Hematopoietic multipotent progenitor cell (in vitro differentiated cells): ENCODE data around the gene MAP2K6. TPM values are rescaled to one million over a fixed set of nuclear protein-coding genes. Genes with fewer than 3 reads are reported as not detected.

Experiments
- DNase-seq, 3 donors: peaks; one replicate each; pipeline ENCODE4 v3.0.0-alpha.2; 2011 to 2015; ENCODE audit warnings: low read depth in 2 of 3, low spot score in 2 of 3
- total RNA-seq: library from RNA; depleted of rRNA; stranded (reverse); fragments of >200 nt; gene quantifications from one replicate; pipeline ENCODE4 v1.2.3, GENCODE V29; 2012

Gene MAP2K6
- total RNA-seq, 1 donor, result 2.2 TPM

DNA sequence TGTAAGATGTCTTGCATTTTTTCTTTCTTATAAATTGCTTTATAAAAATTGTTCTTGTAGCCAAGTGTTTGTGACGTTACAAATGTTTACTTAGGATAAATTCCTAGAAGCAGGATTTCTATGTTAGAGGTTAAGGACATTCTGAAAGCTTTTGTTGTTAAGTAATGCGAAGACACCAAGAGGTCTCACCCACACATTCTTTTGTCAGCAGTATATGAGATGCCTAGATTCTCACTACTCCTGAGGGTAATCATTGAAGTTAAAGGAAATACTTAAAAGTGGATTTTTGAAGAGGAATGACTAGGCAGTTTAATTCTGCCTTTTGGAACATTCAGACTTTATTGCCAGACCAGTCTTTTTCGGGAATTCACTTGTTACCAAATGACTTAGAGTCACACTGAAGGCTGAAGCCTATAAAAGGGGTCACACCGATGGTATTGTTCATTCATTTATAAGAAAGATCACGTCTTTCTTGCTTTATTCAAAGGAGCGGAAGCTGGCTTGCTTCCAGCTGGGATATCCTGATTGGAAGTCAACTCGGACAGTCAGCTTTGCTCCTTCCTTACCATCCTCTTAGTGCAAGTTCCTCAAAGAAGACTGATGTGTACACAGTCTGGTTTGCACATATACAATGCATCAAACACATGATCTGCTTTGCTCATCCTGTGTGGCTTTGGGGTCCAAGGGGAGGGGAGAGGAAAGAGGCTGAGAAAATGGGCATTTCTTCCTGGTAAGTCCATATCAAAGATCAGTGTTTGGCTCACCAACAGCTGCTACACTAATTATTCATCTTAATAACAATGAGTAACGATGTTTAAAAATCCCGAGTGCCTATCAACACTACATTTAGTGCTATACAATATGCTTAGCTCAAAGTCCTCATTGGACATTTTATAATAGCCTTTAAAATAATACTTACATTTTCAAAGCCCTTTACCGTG is 160.0 kb downstream of the MAP2K6 start:
- DNase-seq, result no peak

DNA sequence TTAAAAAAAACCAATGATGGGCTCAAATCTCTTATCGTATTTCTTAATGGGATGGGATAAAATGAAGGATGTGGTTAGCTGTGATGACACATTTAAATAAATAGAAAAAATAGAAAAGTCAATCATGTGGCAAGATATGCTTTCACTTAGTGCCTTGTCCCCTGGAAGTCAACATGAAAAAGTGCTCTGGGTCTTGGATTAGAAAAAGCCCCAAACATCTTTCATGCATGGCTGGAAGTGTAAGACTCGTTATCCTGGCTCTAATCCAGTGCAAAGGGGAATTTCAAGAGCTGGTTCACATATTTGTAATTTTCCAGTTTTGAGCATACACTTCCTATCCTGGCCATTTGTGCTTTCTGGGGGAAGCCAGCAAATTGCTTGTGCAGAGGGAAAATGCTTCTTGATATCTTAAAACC is 160.9 kb downstream of the MAP2K6 start:
- DNase-seq, result no peak

DNA sequence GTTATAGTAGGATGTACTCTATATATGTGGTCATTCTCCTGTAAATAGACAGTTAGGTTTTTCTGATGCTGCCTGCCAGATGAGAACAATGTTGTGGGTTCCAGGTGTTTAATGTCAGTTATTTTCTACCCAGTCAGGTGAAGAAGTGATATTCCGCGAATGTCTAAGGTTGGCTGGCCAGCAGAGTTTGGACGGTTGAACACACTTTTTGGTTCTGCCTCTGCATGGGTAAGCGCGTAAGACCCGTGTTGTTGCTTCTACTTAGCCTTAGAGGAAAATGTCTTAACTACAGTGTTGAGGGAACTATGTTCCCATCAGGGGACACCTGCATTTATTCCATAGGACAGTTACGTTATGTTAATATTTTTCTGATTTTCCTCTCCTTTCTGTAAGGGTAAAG is 162.6 kb downstream of the MAP2K6 start:
- no peak for DNase-seq

DNA sequence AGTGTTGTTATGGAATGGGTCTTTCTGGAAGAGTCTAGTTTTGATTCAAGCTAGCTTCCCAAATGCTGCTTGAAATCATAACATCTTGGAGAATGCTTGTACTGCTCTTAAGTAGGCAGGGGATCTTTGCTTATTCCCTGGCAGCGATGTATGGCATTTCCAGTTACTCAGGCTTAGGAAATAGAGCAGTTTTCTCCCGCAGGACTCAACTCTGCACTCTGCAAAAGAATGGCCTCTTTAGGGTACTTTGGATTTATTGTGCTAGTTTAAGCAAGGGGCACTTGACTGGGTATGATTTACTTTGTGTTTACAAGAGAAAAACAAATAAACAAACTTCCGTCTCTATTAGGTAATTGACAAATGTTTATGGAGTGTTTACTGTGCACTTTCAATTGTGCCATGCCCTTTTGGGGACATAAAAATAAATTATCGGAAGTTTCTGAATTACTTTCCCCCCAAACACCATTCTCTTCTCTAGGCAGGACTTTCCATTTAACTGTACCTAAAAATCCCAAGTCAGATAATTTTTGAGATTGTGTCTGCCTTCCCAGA is 164.0 kb downstream of the MAP2K6 start:
- DNase-seq, result no peak

DNA sequence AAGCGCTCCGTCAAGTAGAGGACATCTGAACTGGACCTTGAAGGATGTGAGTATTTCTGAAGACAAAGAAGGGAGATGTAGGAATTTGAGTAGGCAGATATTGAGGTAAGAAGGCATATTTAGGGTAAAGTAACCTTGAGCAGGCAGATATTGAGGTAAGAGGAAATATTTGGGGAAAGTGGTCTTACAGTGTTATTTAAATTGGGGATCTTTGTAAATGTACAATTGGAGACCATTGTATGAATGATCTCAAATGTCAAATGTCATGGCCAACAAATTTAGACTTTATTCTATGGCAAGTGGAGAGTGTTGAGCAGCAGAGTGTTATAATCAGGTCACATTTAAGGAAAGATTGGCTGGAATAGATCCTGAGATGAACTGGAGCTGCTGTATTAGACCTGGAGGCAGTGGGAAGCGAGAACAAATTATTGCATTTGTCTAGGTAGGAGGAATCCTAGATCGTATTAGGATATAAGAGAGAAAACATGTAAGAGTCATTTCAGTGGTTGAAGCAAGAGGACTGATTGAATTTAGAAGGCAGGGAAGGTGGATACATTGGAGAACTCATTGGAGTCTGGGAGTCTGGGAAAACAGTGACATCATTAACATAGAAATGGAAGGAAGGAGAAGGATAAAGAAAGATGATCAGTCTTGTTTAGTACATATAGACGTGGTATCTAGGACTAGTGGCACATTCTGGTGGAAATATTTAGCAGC is 165.6 kb downstream of the MAP2K6 start:
- no peak for DNase-seq

DNA sequence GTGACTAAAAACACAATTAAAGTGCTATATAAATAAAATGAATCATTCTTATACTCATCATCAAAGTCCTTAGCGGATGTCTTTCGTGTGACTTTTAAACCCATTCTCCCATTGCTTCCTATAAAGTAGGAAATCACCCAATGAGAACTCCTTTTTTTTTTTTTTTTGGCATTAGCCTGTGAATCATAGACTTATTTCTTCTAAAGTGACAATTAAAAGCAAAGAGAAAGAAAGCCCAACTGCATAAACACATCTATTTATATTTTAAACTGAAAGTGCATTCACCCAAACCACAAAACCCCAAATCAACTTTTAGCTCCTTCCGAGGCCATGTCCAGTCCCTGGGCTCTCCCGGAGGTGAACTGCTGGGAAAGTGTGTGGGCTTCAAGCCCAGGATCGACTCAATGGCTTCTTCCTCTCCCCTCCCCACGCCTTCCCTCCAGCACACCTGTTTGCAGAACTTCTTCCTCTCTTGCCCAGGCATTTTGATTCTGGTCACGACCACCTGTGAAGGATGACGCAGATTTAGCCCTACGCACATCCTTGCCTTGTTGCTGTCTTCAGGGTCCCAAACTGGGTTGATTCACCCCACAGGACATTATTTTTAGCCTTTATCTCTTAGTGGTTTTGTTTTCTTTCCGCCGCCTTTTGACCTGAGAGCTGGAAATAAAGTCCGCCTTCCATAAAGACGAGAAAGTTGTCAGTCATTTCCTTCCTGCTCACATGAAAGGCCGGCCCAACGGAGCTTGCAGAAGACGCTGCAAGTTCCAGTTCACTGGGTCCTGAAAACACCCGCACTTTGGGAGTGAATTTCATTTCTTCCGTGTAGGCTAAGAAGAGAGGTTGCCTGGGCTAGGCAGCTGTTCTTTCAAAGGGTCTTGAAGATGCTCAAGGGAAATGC is 166.8 kb downstream of the MAP2K6 start:
- DNase-seq, result peak in 2 of 3 donors; percentile 59

DNA sequence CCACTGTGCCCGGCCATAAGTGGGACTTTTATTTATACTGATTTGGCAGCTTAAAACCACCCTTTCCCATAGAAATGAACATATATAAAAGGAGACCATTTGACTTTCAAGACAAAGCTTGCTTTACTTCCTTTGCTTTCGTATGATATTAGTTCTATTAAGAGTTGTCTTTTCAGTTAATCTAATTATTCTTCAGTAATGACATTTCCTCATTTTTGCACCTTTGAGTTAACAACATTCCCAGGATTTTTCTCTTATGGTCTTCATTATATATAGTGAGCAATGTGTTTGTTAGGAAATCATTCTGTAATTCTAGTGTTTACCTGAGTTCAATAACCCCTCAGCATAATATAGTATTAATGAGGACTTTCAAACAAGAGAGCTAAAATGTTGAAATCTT is 173.8 kb downstream of the MAP2K6 start:
- no peak for DNase-seq

- no peak for DNase-seq
Measured at GRCh38 chr17:69588827-69589239, 174.3 kb downstream of the MAP2K6 start.

DNA sequence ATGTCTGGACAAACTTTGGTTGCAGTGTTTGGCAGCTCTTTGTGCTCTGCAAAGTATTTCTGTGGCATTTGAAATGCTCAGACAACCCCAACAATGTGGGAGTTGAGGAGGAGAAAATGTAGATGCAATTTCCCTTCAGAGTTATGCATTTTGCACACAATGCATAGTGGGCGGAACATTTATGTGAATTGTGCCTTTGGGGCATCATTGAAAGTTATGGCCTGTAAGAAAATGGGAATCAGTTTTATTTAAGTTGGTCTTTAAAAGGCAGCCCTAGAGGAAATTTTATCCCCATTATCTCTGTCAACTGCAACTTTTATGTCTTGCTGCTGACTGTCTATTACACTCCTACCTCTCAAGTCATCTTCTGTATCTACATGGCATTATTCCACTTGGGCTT is 176.2 kb downstream of the MAP2K6 start:
- DNase-seq, result no peak

DNA sequence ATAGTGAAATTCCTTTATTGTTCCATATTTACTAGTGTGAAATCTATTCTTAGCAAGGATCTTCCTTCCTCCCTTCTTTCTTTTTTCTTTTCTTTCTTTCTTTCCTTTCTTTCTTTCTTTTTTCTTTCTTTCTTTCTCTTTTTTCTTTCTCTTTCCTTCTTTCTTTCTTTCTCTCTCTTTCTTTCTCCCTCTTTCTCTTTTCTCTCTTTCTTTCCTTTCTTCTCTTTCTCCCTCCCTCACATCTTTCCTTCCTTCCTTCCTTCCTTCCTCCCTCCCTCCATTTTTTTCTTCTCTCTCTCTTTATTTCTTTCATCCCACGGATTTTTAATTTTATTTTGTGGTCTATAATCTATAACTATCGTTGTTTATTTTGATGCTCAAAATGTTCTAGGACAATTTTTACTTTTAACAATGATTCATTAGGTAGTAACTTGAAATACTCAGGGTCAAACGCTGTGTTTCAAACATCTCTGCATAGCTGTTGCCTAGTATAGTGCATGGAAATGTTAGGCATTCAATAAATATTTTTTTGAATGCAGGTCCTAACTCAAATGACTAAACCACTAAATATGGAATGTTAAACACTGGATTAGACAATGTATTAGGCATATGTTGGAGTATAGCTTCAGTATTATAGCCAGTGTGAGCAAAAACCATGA is 178.3 kb downstream of the MAP2K6 start:
- no peak for DNase-seq

- DNase-seq, result no peak
Measured at GRCh38 chr17:69593351-69593715, 178.8 kb downstream of the MAP2K6 start.

DNA sequence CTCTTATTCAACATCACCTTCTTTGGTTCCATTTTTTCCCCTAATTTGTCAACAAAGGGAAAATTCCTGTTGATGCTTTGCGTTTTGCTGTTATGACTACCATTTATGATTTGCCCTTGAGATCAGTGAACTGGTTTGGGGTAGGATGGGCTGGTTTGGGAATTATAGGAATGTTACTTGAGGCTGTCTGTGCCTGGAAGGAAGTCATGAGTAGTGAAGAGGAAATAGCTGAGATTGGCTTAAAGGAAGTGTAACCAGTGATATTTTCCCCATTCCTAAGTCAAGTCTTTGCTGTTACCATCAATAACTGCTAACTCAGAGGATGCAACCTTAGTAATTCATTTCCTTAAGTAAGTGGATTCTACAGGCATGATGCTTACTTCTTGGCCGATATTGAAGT is 179.2 kb downstream of the MAP2K6 start:
- DNase-seq, result no peak

GRCh38 chr17:69594641-69595040 is 180.1 kb downstream of the MAP2K6 start:
- no peak for DNase-seq

DNA sequence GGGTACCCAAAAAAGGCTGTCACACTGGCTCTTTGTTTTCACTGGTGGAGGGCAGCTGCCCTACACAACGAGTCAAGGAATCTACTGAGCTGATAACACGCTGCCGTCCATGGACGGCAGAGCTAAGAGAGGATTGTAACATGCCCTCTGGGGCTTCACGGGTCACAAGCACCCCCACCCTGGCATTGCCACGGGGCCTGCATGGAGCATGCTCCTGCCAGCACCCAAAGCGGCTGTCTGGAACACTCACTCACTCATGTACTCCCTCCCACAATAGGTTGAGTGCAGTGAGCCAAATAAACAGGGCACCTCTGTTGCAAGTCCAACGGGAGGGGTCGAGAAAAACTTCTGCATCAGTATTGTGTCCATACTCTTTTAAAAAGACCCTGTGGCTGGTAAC is 181.6 kb downstream of the MAP2K6 start:
- no peak for DNase-seq

DNA sequence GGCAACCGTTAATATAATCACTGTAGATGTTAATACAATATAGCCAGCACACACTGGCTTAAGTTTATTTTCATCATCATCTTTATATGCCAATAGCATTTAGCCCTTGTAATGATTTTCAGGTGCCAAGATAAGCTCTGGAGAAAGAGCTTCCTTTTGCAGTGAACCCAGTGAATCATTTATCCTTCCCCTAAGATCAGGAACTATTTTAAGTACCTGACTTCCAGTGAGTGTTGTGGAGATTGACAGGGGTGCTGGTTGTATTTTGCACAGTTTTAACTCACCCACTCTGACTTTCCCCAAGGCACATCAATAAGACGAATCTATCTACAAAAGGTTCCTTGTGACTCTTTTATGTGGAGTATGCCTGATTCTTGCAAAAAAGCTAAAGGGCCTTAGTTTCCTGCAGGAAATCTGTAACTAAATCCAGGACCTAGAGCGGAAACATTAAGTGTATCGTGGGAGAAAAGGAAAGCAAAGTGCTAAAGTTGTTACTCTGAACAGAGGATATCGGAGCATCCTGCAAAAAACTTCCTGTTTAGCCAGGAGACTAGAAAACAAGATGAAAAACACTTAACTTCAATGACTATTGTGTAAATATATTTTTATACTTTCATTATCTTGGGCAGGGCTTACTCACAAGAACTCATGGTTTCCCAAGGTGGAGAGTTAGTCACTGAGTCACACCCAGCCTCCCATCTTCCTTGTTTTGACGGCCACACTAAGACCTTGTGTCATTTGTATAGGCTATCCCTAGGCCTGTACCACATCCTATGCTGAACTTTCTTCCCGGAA is 183.6 kb downstream of the MAP2K6 start:
- no peak for DNase-seq

DNA sequence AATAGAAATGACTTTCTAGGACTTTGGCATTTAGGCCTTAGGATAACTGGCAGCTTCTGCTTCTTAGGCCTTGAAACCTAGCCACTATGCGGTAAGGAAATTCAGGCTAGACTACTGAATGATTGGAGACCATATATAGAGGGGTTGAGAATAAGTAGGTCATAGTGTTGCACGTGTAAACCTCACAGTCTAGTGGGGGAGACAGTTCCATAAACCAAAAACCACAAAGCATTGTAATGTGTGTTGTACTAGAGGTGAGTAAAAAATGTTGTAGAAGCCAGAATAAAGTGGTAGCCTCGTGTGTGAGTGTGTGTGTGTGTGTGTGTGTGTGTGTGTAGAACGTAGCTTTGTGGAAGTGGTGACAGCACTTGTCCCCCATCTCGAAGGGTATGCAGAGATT is 188.5 kb downstream of the MAP2K6 start:
- DNase-seq, result peak in 1 of 3 donors; percentile 4
